GM23338 (cell line): ENCODE results near the gene NFIA.

Experiments
- CREB1 ChIP-seq: fragments of 250-450 bp; sonication (Bioruptor Pico); IDR thresholded peaks from 2 replicates; pipeline ENCODE4 v1.5.0; 2020; ENCODE audit warnings: low read depth, mild to moderate bottlenecking, moderate library complexity
- CTCF ChIP-seq, 2 experiments: fragments of 200-600 bp in 1 of 2; sonication (generic) in 1 of 2; conservative IDR thresholded peaks; 2 replicates each; pipeline versions ENCODE4 v1.5.1 to v1.6.1; 2016 to 2017; ENCODE audit warnings: antibody characterized with exemption in 2 of 2, low read depth in 2 of 2, mild to moderate bottlenecking in 2 of 2, moderate library complexity in 1 of 2
- ETS1 ChIP-seq: IDR thresholded peaks from 2 replicates; pipeline ENCODE4 v1.6.1; 2016; ENCODE audit warnings: antibody characterized with exemption
- EZH2 ChIP-seq: fragments of 200-600 bp; sonication (generic); IDR thresholded peaks from one replicate; pipeline ENCODE4 v1.8.0; 2017; ENCODE audit warnings: antibody characterized with exemption, mild to moderate bottlenecking, low read depth; ENCODE audit not compliant: unreplicated experiment
- EZH2phosphoT487 ChIP-seq: fragments of 200-600 bp; sonication (generic); IDR thresholded peaks from one replicate; pipeline ENCODE4 v1.8.1; 2018; ENCODE audit warnings: antibody characterized with exemption; ENCODE audit not compliant: unreplicated experiment
- POLR2AphosphoS5 ChIP-seq: IDR thresholded peaks from 2 replicates; pipeline ENCODE4 v1.6.1; 2016; ENCODE audit warnings: antibody characterized with exemption, low read depth
- REST ChIP-seq: IDR thresholded peaks from one replicate; pipeline ENCODE4 v1.6.1; 2018; ENCODE audit warnings: antibody characterized with exemption; ENCODE audit not compliant: unreplicated experiment
- ZNF114 ChIP-seq: fragments of 250-450 bp; sonication (Bioruptor Pico); IDR thresholded peaks from 2 replicates; pipeline ENCODE4 v1.5.0; 2020; ENCODE audit warnings: mild to moderate bottlenecking, moderate library complexity
- ZNF331 ChIP-seq: fragments of 250-450 bp; sonication (Bioruptor Pico); IDR thresholded peaks from 2 replicates; pipeline ENCODE4 v1.5.0; 2020; ENCODE audit warnings: low read depth, mild to moderate bottlenecking, moderate library complexity

- TF ChIP-seq CTCF (conservative IDR thresholded peaks at IDR 0.05; ENCODE audit: low read depth in 2 of 2) (no peak), REST (no peak), POLR2AphosphoS5 (peak; percentile 51; the same call in 1 of the 2 replicates), EZH2 (no peak), CREB1 (CRISPR knock-in tag) (peak; percentile 34; the same call in 1 of the 2 replicates), ZNF331 (CRISPR knock-in tag) (no peak), ETS1 (no peak), ZNF114 (no peak), EZH2phosphoT487 (no peak)
Observed at GRCh38 chr1:61076728-61077675, 5.4 kb upstream of the NFIA start.
